Adipose tissue (tissue), 3 donors: ENCODE results near the gene ZNF132. TPM values are rescaled to one million over a fixed set of nuclear protein-coding genes. Genes with fewer than 3 reads are reported as not detected.
"Not testable (repeated sequence)": the region's sequence is repeated elsewhere in the genome, so short reads cannot be mapped to it uniquely, and the experiment has no call there.

Experiments used
- H3K27ac ChIP-seq: one replicate; pipeline ENCODE4 v1.5.1; 2013; ENCODE audit warnings: low read depth, low read length
- WGBS, 3 donors: extraction: QIAGEN DNeasy Blood & Tissue Kit; methylation state at CpG; one replicate each; pipeline ENCODE4 v1.1.7; 2013; 5-methylcytosine and 5-hydroxymethylcytosine counted together
- polyA plus RNA-seq, 3 donors: library from polyadenylated mRNA; stranded (reverse); fragments of 200-250 nt; gene quantifications; one replicate each; pipeline ENCODE4 v1.2.3, GENCODE V29; 2013
- donor health status: healthy with polysubstance abuse.
- donor health status: Bipolar disorder and iron deficiency.
- donor health status: healthy.

The ZNF132 gene
- polyA plus RNA-seq, 3 donors: 0.45 to 1.0 (median 0.89) TPM

DNA sequence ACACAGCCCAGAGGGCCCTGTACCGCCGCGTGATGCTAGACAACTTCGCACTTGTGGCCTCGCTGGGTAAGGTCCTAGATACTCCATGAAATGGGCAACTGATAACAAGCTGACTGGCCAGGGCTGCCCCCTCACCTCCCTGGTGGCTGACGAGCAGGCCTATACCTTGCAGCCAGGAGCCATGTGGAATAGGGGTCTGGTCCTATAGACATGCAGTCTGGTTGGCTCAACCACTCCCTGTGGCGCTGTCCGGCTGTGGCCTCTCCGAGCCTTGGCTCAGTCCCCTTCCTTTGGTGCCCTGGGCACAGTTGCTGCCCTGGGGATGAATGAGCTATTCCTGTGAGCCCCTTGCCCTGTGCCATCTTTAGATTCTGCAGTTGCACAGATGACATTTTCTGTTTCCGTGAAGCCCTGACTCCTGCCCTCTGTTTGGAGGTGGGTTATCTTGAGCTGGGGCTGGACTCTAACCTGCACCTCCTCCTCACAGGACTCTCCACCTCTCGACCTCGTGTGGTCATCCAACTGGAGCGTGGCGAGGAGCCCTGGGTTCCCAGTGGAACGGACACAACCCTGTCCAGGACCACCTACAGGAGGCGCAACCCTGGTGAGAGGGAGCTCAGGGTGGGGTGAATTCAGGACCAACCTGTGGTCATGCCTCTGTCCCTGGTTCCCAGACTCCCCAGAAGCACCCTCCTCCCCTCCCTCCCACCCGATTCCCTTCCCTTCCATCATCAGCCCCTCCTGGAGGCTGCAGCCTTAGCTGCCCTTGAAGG lies 29.5 kb upstream of the ZNF132 start:
- WGBS, 3 donors: 91 to 95% (median 91%) methylated on average over 16 to 17 of the region's 17 CpGs
- H3K27ac ChIP-seq: no peak overlapping the region

DNA sequence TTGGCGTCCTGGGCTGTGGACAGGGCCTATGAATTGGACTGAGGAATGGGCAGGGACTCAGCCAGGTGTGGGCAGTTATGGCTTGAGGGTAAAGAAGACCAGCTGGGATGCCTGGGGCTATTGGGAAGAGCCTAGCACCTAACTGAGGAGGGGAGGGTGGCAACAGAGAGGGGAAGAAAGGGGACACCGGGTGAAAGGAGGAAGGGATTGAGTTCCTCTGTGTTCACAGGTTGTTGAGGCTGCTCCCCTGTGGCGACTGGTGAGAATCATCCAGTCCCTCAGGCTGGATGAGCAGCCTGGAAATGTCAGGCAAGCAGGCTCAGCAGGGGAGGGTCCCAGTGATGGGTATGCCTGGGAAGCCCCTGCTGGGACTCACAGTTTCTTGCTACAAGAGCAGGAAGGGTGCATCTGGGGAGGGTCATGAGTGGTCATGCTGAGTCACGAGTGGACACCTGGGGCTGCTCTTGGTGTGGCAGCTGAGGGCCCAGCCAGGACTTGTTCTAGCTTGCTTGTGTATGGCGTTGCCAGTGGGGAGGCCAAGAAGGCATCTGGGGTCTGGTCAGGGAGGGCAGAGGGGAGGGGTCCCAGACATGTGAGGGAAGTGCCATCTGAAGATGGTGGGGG lies 28.4 kb upstream of the ZNF132 start:
- WGBS, 3 donors: 55 to 65% (median 62%) methylated on average over 5 of the region's 5 CpGs
- H3K27ac ChIP-seq: no peak overlapping the region

DNA sequence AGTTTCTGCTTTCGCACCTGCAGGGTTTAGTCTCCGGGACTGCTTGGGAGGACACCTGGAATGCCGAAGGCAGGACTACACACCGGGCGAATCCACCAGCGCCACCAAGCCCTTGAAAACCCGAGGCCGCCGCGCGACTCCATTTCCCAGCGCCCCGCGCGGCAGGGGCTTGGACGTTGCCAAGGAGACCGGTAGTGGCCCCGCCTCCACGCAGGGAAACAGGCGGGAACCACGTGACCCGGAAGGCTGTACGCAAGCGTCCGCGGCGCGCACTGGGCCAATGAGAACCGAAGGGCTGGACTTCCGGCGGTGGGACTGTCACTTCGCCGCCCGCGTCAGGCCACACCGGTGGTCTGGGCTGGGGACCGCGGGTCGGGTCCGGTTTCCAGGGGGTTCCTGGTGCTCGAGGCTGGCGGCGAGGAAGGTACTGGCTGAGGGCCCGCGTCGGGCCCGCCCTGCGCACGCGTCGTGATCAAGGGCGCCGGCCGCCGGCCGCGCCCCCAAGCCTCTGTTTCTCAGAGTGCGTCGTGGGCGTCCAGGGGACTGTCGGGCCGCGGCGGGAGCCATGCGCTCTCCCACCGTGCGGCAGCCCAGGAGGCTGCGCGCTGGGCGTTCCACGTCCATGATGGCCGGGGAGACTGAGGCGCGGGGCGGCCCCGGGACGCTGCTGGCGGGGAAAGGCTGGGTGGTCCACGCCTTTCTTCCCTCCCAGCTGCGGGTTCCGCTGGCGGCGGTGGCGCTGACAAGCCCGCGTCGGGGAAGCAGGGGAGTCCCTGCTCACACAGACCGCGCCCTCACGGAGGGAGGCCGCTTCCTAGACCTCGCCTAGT lies 27.0 kb upstream of the ZNF132 start, which contains the start of gene ZNF324:
Gene ZNF324 (plus strand): TSS at position 321 of the 830 bp plus-strand sequence. CDS start 2,106 bp downstream, outside the sequence.
- peak within 1 kb of the TSS; percentile 26 for H3K27ac ChIP-seq
- WGBS, 3 donors: 0 to 1% (median 0%) methylated on average over 60 to 92 of the region's 92 CpGs

DNA sequence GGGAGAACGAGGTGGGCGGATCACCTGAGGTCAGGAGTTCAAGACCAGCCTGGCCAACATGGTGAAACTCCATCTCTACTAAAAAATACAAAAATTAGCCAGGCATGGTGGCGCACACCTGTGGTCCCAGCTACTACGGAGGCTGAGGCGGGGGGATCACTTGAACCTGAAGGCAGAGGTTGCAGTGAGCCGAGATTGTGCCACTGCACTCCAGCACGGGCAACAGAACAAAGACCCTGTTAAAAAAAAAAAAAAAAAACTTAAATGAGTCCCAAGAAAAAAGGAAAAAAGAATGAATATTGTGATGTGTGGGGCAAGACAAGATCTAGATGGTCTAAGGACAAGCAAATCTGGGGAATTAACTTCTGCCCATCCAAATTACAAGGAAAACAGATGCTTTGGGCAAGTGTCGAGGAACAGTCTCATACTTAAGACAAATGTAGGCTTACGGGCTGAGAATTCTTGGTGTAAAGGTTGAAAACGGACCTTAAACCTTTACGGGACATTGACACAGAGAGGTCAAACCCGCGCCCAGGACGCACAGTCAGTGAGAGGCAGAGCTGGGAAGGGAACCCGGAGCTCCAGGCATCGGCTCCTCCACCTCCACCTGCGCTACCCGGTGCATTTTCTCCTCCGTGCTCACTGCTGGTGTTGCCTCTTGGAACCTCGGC lies 26.3 kb upstream of the ZNF132 start:
- H3K27ac ChIP-seq: no peak overlapping the region
- 33 to 36% (median 36%) methylated on average over 19 to 20 of the region's 20 CpGs for WGBS, 3 donors

DNA sequence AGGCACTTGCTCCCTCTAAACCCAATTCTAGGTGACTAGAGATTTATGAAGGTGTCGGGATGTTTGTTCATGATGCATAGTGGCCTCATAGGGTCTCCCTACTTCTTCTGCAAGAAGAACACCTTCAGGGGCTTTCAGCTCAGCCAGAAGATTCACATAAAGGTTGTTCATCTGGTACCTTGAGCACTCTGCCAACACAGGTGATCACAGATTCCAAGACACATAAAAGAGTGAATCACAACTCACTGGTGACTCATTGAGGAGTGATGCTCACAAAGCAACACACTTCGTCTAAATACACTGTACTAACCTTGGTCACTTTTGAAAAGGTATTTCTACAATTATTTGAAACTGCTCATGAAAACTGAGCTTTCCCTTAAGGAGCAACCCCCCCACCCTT lies 20.1 kb upstream of the ZNF132 start:
- no peak overlapping the region for H3K27ac ChIP-seq
- 86 to 91% (median 88%) methylated on average over 2 of the region's 2 CpGs for WGBS, 3 donors

DNA sequence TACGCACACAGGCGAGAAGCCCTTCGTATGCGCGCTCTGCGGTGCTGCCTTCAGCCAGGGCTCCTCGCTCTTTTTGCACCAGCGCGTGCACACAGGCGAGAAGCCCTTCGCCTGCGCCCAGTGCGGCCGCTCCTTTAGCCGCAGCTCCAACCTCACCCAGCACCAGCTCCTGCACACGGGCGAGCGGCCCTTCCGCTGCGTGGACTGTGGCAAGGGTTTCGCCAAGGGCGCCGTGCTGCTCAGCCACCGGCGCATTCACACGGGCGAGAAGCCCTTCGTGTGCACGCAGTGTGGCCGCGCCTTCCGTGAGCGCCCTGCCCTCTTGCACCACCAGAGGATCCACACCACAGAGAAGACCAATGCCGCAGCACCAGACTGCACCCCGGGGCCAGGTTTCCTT lies 16.2 kb upstream of the ZNF132 start:
- WGBS, 3 donors: 95 to 97% (median 97%) methylated on average over 35 of the region's 35 CpGs
- no peak overlapping the region for H3K27ac ChIP-seq

DNA sequence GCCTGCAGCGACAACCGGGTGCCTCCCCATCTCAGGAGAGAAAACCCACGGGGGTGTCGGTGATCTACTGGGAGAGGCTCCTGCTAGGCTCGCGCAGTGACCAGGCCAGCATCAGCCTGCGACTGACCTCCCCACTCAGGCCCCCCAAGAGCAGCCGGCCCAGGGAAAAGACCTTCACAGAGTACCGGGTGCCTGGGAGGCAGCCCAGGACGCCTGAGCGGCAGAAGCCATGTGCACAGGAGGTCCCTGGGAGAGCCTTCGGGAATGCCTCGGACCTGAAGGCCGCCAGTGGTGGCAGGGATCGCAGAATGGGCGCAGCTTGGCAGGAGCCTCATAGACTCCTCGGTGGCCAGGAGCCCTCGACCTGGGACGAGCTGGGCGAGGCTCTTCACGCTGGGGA lies 15.4 kb upstream of the ZNF132 start:
- WGBS, 3 donors: 93 to 96% (median 93%) methylated on average over 19 to 20 of the region's 21 CpGs
- no peak overlapping the region for H3K27ac ChIP-seq

DNA sequence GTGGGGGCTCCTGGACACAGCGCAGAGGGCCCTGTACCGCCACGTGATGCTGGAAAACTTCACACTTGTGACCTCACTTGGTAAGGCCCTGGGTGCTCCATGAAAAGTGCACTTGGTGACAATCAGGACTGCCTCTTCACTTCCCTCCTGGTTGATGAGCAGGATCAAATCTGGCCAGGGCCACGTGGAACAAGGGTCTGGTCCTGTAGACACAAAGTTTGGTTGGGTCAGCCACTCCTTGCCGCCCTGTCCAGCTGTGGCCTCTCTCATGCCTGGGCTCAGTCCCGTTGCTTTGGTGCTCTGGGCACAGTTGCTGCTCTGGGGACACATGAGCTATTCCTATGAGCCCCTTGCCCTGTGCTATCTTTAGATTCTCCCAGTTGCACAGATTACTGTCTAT lies 13.8 kb upstream of the ZNF132 start:
- H3K27ac ChIP-seq: no peak overlapping the region
- 91 to 94% (median 91%) methylated on average over 6 of the region's 6 CpGs for WGBS, 3 donors

DNA sequence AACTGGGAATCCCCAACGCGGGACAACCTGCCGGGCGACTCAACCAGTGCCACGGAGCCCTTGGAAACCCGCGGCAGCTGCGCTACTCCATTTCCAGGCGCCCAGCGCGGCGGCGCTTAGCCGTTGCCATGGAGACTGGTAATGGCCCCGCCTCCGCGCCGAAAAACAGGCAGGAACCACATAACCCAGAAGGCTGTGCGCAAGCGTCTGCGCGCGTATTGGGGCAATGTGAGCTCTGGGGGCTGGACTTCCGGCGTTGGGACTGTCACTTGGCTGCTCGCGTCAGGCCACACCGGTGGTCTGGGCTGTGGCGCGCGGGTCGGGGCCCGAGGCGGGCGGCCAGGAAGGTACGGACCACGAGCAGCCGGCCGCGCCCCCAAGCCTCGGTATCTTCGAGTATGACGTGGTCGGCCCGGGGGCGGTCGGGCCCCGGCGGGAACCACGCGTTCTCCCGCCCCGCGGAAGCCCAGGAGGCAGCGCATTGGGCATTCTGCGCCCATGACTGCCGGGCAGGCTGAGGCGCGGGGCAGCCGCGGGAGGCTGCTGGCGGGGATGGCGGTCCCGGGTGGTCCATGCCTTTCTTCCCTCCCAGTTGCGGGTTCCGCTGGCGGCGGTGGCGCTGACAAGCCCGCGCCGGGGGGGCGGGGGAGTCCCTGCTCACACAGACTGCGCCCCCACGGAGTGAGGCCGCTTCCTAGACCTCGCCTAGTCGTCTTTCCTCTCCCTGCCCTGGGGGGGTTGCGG lies 11.6 kb upstream of the ZNF132 start, which contains the start of gene ZNF324B:
Gene ZNF324B (plus strand): TSS at position 265 of the 744 bp plus-strand sequence. CDS start 2,080 bp downstream, outside the sequence.
- WGBS, 3 donors: 0 to 1% (median 0%) methylated on average over 74 to 79 of the region's 79 CpGs
- H3K27ac ChIP-seq: no peak within 1 kb of the TSS

DNA sequence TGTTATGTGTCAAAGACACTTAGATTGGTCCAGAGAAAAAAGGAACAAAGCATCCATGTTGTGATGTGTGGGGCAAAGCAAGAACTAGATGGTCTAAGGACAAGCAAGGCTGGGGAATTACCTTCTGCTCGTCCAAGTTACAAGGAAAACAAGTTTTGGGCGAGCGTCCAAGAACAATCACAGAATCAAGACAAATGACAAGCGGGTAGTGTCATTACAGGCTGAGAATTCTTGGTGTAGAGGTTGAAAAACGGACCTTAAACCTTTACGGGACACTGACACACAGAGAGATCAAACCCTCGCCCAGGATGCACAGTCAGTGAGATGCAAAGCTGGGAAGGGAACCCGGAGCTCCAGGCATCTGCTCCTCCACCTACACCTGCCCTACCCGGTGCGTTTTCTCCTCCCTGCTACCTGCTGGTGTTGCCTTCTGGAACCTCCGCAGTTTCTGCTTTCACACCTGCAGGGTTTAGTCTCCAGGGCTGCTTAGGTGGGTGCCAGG lies 11.0 kb upstream of the ZNF132 start:
- no peak overlapping the region for H3K27ac ChIP-seq
- WGBS, 3 donors: 1 to 8% (median 6%) methylated on average over 11 of the region's 11 CpGs

DNA sequence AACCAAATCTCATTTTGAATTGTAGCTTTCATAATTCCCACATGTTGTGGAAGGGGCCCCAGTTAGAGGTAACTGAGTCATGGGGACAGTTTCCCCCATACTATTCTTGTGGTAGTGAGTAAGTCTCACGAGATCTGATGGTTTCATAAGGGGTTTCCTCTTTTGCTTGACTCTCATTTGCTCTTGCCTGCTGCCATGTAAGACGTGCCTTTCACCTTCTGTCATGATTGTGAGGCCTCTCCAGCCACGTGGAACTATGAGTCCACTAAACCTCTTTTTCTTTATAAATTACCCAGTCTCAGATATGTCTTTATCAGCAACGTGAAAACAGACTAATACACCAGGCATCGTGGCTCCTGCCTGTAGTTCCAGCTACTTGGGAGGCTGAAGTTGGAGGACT lies 10.0 kb upstream of the ZNF132 start:
- H3K27ac ChIP-seq: not testable (repeated sequence)
- WGBS, 3 donors: 58 to 63% (median 60%) methylated on average over 5 of the region's 5 CpGs

DNA sequence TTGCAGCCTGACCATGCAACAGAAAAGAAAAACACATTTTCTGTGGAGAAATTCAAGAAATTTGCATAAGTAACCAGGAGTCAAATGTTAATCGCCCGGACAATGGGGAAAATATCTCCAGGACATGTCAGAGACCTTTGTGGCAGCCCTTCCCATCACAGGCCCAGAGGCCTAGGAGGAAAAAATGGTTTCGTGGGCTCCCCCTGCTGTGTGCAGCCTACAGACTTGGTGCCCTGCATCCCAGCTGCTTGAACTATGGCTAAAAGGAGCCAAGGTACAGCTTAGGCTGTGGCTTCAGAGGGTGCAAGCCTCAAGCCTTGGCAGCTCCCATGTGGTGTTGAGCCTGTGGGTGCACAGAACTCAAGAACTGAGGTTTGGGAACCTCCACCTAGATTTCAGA lies 8.9 kb upstream of the ZNF132 start:
- H3K27ac ChIP-seq: not testable (repeated sequence)
- 71 to 74% (median 71%) methylated on average over 3 of the region's 3 CpGs for WGBS, 3 donors

DNA sequence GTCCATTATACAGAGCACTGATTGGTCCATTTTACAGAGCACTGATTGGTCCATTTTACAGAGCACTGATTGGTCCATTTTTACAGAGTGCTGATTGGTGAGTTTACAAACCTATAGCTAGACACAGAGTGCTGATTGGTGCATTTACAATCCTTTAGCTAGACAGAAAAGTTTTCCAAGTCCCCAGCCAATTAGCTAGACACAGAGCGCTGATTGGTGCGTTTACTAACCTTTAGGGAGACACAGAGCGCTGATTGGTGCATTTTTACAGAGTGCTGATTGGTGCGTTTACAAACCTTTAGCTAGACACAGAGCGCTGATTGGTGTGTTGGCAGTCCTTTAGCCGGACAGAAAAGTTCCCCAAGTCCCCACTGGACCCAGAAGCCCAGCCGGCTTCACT lies 3.0 kb upstream of the ZNF132 start:
- WGBS, 3 donors: 86 to 88% (median 88%) methylated on average over 7 of the region's 7 CpGs

DNA sequence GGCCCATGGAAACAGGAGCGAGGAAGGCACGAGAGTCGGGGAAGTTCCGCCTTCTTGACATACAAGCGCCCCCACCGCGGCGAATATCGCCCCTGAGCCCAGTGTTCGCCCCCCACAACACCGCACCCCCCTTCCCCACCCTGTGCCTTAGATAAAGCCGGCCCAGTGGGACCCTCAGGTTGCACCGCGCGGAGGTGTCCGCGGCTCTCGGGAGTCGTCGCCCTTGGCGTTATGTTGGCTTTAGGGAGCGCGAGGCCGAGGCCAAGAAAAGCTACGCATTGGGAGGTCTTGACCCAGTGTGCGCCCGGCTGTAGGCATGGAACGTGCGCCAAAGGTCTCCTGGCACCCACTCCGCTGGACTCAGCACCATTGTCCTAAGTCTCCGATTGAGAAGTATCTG lies 603 bp upstream of the ZNF132 start:
- 9 to 18% (median 18%) methylated on average over 30 to 31 of the region's 31 CpGs for WGBS, 3 donors
- H3K27ac ChIP-seq: no peak overlapping the region

More for the DNA sequence above, 3.0 kb upstream of the ZNF132 start:
- H3K27ac ChIP-seq: not testable (repeated sequence)

DNA sequence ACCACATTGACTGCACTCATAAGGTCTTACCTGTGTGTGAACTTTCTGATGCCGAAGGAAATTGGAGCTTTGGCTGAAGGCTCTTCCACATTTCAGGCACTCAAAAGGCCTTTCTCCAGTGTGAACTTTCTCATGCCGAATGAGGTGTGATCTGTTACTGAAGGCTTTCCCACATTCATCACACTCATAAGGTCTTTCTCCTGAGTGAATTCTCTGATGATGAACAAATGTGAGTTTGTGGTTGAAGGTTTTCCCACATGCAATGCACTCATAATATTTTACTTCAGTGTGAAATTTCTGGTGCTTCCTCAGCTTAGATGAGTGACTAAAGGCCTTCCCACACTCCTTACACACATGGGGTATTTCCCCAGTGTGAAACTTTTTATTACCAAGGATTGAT lies 5.7 kb downstream of the ZNF132 start:
- WGBS, 3 donors: 96 to 99% (median 98%) methylated on average over 2 of the region's 2 CpGs
- no peak overlapping the region for H3K27ac ChIP-seq

DNA sequence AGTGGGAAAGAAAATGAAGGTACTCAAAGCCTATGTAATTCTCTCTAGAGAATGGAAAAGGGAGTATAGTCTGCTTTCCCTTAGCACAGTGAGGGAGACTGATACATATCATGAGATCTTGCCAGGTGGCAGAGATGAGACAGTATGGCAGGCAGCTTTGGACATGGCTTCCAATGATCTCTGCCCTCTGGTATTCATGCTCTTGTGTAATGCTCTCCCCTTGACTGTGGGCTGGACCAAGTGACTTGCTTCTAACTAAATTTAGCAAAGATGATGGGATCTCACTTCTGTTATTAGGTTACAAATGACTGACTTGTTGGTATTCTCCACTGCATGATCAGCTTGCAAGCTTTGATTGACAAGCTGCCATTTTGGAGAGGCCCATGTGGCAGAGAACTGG lies 10.2 kb downstream of the ZNF132 start:
- no peak overlapping the region for H3K27ac ChIP-seq

DNA sequence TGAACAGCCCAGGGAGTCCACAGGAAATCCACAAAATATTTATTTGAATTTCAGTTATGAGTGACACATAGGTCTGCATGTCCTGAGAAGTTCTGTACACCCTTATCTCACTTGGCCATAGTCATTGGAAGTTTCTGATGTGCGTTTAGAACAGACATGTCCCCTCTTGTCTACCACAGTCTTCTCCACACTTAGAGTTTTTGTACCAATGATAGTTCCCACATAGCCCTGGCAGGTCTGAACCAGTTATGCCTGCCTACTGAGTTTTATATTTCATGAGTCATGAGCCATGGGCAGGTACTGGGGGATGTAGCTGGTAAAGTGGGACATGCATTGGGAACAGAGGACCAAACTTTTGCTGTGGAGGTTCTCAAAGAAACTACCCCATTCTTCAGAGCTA lies 11.3 kb downstream of the ZNF132 start:
- 67 to 97% (median 79%) methylated on average over 1 of the region's 1 CpG for whole genome bisulfite sequencing, 3 donors
- no peak overlapping the region for H3K27ac ChIP-seq

DNA sequence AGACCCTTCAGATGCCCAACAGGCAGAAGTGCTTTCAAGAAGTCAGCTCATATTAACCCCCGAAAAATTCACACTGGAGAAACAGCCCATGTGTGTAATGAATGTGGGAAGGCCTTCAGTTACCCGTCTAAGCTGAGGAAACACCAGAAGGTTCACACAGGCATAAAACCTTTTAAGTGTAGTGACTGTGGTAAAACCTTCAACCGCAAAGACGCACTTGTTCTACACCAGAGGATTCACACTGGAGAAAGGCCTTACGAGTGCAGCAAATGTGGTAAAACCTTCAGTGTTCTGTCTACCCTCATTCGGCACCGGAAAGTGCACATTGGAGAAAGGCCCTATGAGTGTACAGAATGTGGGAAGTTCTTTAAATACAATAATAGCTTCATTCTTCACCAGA lies 22.9 kb downstream of the ZNF132 start:
- H3K27ac ChIP-seq: no peak overlapping the region
- WGBS, 3 donors: 94 to 97% (median 96%) methylated on average over 7 of the region's 7 CpGs
